ENCODE measurements around the gene FSTL4. TPM values are rescaled to one million over a fixed set of nuclear protein-coding genes. Genes with fewer than 3 reads are reported as not detected.

FSTL4 gene
- total RNA-seq, 2 donors from 2014 or later, result 0.32 to 0.89 TPM

GRCh38 chr5:133348406-133348805, 263.9 kb downstream of the FSTL4 start:
- Histone ChIP-seq H3K36me3 (no peaks in the 10 kb centered on the region), H3K27me3 (no peaks in the 10 kb centered on the region), H3K4me3 (no peak overlapping the region), H3K27ac (no peak overlapping the region), H3K4me1 (no peaks in the 10 kb centered on the region), H3K9ac (ENCODE audit: low read depth in 2 of 2, low read length in 2 of 2) (no peak overlapping the region), H3K9me3 (no peaks in the 10 kb centered on the region)
- intact Hi-C loops (cut with DNase I), result no loop called here
- DNase-seq, result no peak
- TF ChIP-seq CTCF (IDR thresholded peaks at IDR 0.05), result no peak

- Histone ChIP-seq H3K4me3 (no peak overlapping the region), H3K36me3 (no peaks in the 10 kb centered on the region), H3K27me3 (no peaks in the 10 kb centered on the region), H3K27ac (no peak overlapping the region), H3K9ac (ENCODE audit: low read depth in 2 of 2, low read length in 2 of 2) (no peak overlapping the region), H3K9me3 (no peaks in the 10 kb centered on the region), H3K4me1 (no peaks in the 10 kb centered on the region)
- TF ChIP-seq CTCF (IDR thresholded peaks at IDR 0.05), result no peak
- no peak for DNase-seq
- intact Hi-C loops (cut with DNase I), result no loop called here
Measured at GRCh38 chr5:133347039-133347438, 265.3 kb downstream of the FSTL4 start.

GRCh38 chr5:133344266-133344665, 268.1 kb downstream of the FSTL4 start:
- intact Hi-C loops (cut with DNase I), result no loop called here
- TF ChIP-seq CTCF (IDR thresholded peaks at IDR 0.05), result no peak
- no peaks in the 10 kb centered on the region for H3K36me3 ChIP-seq

GRCh38 chr5:133343196-133343595, 269.1 kb downstream of the FSTL4 start:
- H3K4me3 ChIP-seq, result no peak overlapping the region
- H3K27ac ChIP-seq, result no peak overlapping the region
- H3K9me3 ChIP-seq, result no peaks in the 10 kb centered on the region
- H3K27me3 ChIP-seq, result no peaks in the 10 kb centered on the region
- H3K36me3 ChIP-seq, result no peaks in the 10 kb centered on the region
- no peak overlapping the region for H3K9ac ChIP-seq (ENCODE audit: low read depth in 2 of 2, low read length in 2 of 2)
- no peaks in the 10 kb centered on the region for H3K4me1 ChIP-seq
- no peak for TF ChIP-seq CTCF (IDR thresholded peaks at IDR 0.05)
- intact Hi-C loops (cut with DNase I), result no loop called here
- no peak for DNase-seq

More at GRCh38 chr5:133344266-133344665, 268.1 kb downstream of the FSTL4 start:
- no peaks in the 10 kb centered on the region for H3K4me1 ChIP-seq
- H3K9ac ChIP-seq (ENCODE audit: low read depth in 2 of 2, low read length in 2 of 2), result no peak overlapping the region
- H3K27me3 ChIP-seq, result no peaks in the 10 kb centered on the region
- H3K9me3 ChIP-seq, result no peaks in the 10 kb centered on the region
- no peak overlapping the region for H3K4me3 ChIP-seq
- DNase-seq, result no peak
- no peak overlapping the region for H3K27ac ChIP-seq

GRCh38 chr5:133341915-133342710, 270.2 kb downstream of the FSTL4 start:
- Histone ChIP-seq H3K9ac (ENCODE audit: low read depth in 2 of 2, low read length in 2 of 2) (no peak overlapping the region), H3K27ac (no peak overlapping the region), H3K9me3 (no peaks in the 10 kb centered on the region), H3K27me3 (no peaks in the 10 kb centered on the region), H3K4me1 (no peaks in the 10 kb centered on the region), H3K4me3 (no peak overlapping the region), H3K36me3 (no peaks in the 10 kb centered on the region)
- no peak for DNase-seq
- TF ChIP-seq CTCF (IDR thresholded peaks at IDR 0.05), result no peak
- intact Hi-C loops (cut with DNase I), result no loop called here

Data from colonic mucosa (tissue), 4 donors.